HG02943 (cell line): Measurements from ENCODE around the gene DPF3.

Source experiments
- ATAC-seq: cut with Tn5 transposase; IDR thresholded peaks from one replicate; pipeline ENCODE4 v1.9.1; 2021; ENCODE audit warnings: mild to moderate bottlenecking, low read depth, moderate library complexity; ENCODE audit not compliant: unreplicated experiment

The DPF3 gene

GRCh38 chr14:72662214-72662613 is 231.7 kb downstream of the DPF3 start:
- no peak for ATAC-seq

DNA sequence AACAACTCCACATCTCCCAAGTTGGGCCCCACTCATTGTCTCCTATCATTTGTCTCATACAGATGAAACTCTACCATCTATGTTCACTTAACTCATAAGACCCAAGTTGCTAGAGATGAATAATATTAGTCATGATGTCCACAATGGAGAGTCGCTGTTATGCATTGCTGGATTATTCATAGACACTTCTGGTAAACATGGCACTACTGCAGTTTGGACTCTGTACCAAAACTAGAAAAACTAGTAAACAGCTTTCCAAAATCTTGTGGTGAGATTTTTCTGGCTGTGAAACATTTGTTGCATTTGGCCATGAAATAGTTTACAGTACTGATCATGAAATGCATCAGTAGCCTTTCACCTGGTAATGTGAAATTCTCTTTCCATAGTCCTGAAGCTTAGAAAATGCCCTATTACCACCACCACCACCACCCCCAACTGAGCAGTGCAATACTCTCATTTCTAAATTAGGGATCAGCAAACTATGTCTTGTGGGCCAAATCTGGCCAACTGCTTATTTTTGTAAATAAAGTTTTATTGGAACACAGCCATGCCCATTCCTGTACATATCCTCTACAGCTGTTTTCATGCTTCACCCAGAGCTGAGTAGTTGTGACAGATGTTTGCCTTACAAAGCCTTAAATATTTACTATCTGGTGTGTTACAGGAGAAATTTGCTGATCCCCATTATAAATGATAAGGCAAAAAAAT is 236.5 kb downstream of the DPF3 start:
- ATAC-seq, result no peak

- no peak for ATAC-seq
Observed at GRCh38 chr14:72653026-72653425, 240.9 kb downstream of the DPF3 start.

GRCh38 chr14:72652179-72652578 is 241.7 kb downstream of the DPF3 start:
- ATAC-seq, result no peak

- no peak for ATAC-seq
Observed at GRCh38 chr14:72651714-72652113, 242.2 kb downstream of the DPF3 start.

DNA sequence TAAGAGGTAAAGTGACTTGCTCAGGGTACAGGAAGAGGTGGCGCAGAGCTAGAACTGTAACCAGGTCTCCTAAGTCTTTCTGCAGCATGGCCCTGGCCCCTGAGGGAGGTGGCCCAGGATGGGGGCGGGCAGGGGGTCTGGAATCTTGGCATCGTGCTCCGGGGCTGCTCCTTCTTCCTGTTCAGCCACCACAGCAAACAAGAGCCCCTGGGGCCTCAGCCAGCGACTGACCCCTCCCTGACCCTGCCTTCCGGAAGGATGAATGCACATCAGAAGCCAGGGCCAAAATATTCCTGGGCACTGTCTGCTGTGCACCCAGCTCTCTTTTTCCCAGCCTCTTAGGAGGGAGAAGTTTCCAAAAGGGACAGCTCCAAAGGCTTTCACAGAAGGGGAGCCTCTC is 242.8 kb downstream of the DPF3 start:
- no peak for ATAC-seq

DNA sequence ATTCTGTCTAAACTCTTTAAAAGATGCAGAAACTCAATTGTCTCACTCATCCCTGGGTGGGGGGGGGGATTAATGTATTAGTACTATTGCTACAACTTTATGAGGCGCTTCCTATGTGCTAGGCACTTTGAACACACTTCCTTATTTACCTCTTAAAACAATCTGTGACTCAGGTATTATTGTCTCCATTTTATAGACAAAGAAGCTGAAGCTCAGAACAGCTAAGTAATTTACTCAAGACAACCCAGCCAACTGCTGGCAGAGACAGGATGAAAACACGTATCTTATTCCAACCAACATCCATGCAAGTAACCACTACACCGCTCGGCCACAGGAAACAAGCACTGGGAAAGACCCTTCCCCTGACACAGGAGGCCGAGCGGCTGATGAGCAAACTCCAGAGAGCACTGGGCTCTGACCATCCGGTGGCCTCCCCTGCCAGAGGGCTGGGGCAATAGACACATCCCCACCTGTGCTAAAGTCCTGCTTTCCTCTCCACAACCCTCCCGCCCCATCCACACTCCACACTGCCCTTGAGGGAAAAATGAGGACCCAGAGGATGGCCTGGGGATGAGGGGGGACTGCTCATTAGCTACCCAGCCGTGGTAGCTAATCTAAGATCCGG is 244.2 kb downstream of the DPF3 start:
- no peak for ATAC-seq

GRCh38 chr14:72647782-72648181 is 246.1 kb downstream of the DPF3 start:
- ATAC-seq, result no peak

- no peak for ATAC-seq
Observed at GRCh38 chr14:72646861-72647528, 246.9 kb downstream of the DPF3 start.

GRCh38 chr14:72645706-72646105 is 248.2 kb downstream of the DPF3 start:
- ATAC-seq, result no peak

GRCh38 chr14:72644758-72645489 is 249.0 kb downstream of the DPF3 start:
- no peak for ATAC-seq

DNA sequence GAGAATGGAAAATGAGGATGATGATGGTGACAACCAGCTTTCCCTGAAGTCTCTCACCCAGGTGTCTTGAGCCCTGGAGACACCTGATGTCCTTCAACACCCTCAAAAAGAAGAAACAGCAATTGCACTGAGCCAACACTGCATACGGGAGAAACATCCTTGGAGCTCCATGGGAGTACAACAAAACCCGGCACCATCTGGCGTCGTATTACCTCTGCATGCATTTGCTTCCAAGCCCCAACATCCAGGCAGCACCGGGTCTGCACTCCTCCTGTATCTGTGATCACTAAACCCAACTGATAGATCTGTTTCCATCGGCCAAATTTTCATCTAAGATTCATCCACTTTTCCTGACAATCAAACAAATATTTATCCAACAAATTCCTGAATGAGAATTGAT is 249.9 kb downstream of the DPF3 start:
- ATAC-seq, result no peak

DNA sequence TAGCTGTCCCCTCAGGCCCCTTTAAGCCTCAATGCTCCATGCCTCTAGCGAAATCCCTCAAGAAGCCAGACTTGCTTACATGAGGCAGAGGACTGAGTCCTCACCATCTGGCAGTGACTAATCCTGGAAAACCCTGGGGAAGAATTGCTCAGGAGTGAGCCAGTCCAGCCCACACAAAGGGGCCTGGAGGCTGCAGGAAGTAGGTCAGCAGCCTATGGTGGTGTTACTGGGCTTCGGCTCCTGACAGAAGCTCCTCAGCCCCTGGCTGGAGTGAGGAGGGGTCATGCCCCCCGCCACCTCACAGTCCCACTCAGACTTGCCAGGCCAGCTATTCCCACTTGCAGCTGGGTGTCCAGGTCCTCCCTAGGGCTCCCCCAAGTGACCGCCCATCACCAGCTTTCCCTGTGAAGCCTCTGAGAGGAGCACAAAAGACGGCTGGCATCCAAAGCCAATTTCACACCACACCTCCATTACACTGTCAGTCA is 250.5 kb downstream of the DPF3 start:
- no peak for ATAC-seq

- no peak for ATAC-seq
Observed at GRCh38 chr14:72640911-72641485, 252.9 kb downstream of the DPF3 start.

DNA sequence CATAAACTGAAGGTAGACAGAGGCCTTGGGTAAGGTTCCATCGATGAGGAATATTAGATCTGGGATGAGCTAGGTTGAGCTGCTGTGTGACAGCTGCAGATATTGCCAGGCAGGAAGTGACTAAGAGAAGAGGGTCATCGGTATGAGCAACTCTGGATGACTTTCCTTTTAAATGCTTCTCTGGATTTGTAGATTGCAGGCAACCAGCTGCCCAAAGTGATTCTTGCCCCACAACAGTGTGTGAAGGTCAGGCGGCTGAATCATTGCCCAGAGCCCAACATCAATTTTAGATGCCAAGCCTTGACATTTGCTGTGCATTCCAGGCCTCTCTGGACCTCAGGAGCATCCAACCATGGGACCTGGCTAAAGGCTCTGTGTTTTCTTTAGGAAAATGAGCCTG is 255.9 kb downstream of the DPF3 start:
- no peak for ATAC-seq

- no peak for ATAC-seq
Observed at GRCh38 chr14:72636871-72637270, 257.0 kb downstream of the DPF3 start.

DNA sequence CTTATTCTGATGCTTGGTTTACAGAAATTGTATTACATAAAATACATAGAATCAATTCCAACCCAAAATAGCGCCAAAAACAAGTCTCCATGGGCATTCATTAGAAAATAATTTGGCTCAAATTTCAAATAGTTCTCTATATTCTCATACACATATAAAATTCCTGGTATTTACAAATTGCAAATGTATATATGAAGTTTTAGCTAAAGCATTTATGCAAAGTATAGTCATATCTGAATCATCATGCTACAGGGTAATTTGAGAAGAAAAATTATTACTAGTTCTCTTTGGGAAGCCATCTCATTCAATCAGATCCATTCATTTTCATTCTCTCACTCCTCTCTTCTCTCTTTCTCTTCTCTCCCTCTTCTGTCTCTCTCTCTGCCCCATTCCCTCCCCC is 257.8 kb downstream of the DPF3 start:
- no peak for ATAC-seq

DNA sequence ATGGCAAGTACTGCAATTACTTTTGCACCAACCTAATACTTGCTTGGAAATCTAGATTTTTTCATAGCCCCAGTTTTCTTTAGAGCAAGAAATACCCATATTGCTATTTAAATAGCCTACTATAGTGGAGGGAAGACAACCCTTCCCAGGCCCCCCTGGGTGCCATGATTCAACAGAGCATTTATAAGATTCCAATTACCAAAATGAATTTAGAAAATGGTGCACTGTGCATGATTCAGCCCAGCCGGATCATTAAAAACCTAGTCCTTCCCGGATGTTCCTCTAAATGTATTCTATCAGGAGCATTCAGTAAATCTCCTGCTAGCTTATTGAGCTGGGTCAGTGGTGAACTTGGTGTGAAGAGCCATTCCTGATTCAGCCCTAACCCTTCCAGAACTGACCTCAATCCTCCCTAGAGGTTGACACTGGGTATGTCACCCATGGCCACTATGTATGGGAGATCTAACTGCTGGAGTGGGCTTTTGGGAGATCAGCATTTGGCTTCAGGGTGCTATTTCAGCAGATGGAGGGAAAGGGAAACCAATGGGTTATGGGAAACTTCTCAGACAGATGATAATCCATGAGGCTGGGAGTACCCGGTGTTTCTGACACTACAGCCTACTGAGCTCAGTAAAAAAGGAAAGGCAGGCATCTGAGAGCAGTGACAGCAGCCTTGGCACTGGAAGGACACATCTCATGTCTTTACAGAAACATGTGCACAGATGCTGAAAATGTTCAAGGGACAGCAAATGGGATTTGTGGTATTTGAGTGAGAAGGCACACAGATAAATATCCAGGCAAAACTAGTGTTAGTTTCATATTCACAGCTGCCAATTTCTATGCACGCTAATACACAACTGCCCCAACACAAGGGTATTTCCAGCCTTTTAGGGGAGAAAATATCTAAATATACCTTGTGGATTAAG is 258.9 kb downstream of the DPF3 start:
- no peak for ATAC-seq

- ATAC-seq, result no peak
Observed at GRCh38 chr14:72633551-72633950, 260.4 kb downstream of the DPF3 start.

- ATAC-seq, result no peak
Observed at GRCh38 chr14:72632727-72633126, 261.2 kb downstream of the DPF3 start.
